Parathyroid adenoma (tissue), 2 donors: Measurements from ENCODE around the gene SLC7A8.
A peak's percentile ranks its signal among the peaks of the same experiment; 100 is the strongest.

ENCODE experiments used
- H2AFZ ChIP-seq: fragments of 300-600 bp; sonication (generic); one replicate; pipeline ENCODE4 v1.7.0; 2017; ENCODE audit warnings: antibody characterized with exemption, mild to moderate bottlenecking
- H3K27ac ChIP-seq: fragments of 300-600 bp; sonication (generic); one replicate; pipeline ENCODE4 v1.7.0; 2017
- H3K27me3 ChIP-seq: fragments of 300-600 bp; sonication (generic); one replicate; pipeline ENCODE4 v1.7.0; 2017; ENCODE audit warnings: low read length; ENCODE audit not compliant: control insufficient read depth, insufficient read depth
- H3K36me3 ChIP-seq: fragments of 300-600 bp; sonication (generic); one replicate; pipeline ENCODE4 v1.7.0; 2017; ENCODE audit warnings: low read length; ENCODE audit not compliant: control insufficient read depth, insufficient read depth
- H3K4me1 ChIP-seq: fragments of 300-600 bp; sonication (generic); one replicate; pipeline ENCODE4 v1.7.0; 2017; ENCODE audit warnings: control low read depth
- H3K4me2 ChIP-seq: fragments of 300-600 bp; sonication (generic); one replicate; pipeline ENCODE4 v1.7.0; 2017; ENCODE audit warnings: low read length
- H3K4me3 ChIP-seq: fragments of 300-600 bp; sonication (generic); one replicate; pipeline ENCODE4 v1.7.0; 2017; ENCODE audit warnings: low read depth, low read length
- H3K79me2 ChIP-seq: fragments of 300-600 bp; sonication (generic); one replicate; pipeline ENCODE4 v1.7.0; 2017; ENCODE audit warnings: control low read depth
- H3K9ac ChIP-seq: fragments of 300-600 bp; sonication (generic); one replicate; pipeline ENCODE4 v1.7.0; 2017; ENCODE audit warnings: mild to moderate bottlenecking
- H3K9me3 ChIP-seq: fragments of 300-600 bp; sonication (generic); one replicate; pipeline ENCODE4 v1.7.0; 2017; ENCODE audit warnings: low read length; ENCODE audit not compliant: control insufficient read depth
- CTCF ChIP-seq: fragments of 300-600 bp; sonication (generic); IDR thresholded peaks from one replicate; pipeline ENCODE4 v1.7.0; 2017; ENCODE audit warnings: antibody characterized with exemption, mild to moderate bottlenecking
- donor health status: primary hyperparathyroidism.

Gene SLC7A8

GRCh38 chr14:23143911-23144310, 39.5 kb downstream of the SLC7A8 start:
- H3K4me3 ChIP-seq: no peak overlapping the region
- peaks cover 21% of the 10 kb centered on the region for H3K79me2 ChIP-seq
- no peak overlapping the region for H2AFZ ChIP-seq
- no peaks in the 10 kb centered on the region for H3K36me3 ChIP-seq
- H3K9ac ChIP-seq: no peak overlapping the region
- peaks cover 38% of the 10 kb centered on the region for H3K4me1 ChIP-seq
- H3K27ac ChIP-seq: no peak overlapping the region
- H3K27me3 ChIP-seq: no peaks in the 10 kb centered on the region
- TF ChIP-seq CTCF: no peak
- no peak overlapping the region for H3K4me2 ChIP-seq
- H3K9me3 ChIP-seq: no peaks in the 10 kb centered on the region

GRCh38 chr14:23142826-23143225, 40.6 kb downstream of the SLC7A8 start:
- no peaks in the 10 kb centered on the region for H3K27me3 ChIP-seq
- H3K79me2 ChIP-seq: peaks cover 16% of the 10 kb centered on the region
- H2AFZ ChIP-seq: no peak overlapping the region
- H3K9me3 ChIP-seq: no peaks in the 10 kb centered on the region
- peaks cover 40% of the 10 kb centered on the region for H3K4me1 ChIP-seq
- no peaks in the 10 kb centered on the region for H3K36me3 ChIP-seq
- peak overlapping the region; percentile 70 for H3K27ac ChIP-seq
- H3K9ac ChIP-seq: no peak overlapping the region
- no peak overlapping the region for H3K4me3 ChIP-seq
- no peak for TF ChIP-seq CTCF
- no peak overlapping the region for H3K4me2 ChIP-seq

GRCh38 chr14:23141706-23142444, 41.6 kb downstream of the SLC7A8 start:
- no peaks in the 10 kb centered on the region for H3K27me3 ChIP-seq
- H3K9me3 ChIP-seq: no peaks in the 10 kb centered on the region
- H3K27ac ChIP-seq: peak overlapping the region; percentile 70
- H3K4me1 ChIP-seq: peaks cover 38% of the 10 kb centered on the region
- peaks cover 16% of the 10 kb centered on the region for H3K79me2 ChIP-seq
- no peak overlapping the region for H3K4me2 ChIP-seq
- TF ChIP-seq CTCF: no peak
- H2AFZ ChIP-seq: no peak overlapping the region
- H3K4me3 ChIP-seq: no peak overlapping the region
- no peaks in the 10 kb centered on the region for H3K36me3 ChIP-seq
- H3K9ac ChIP-seq: no peak overlapping the region

- Histone ChIP-seq H3K4me1 (peaks cover 26% of the 10 kb centered on the region), H3K9me3 (no peaks in the 10 kb centered on the region), H3K4me3 (no peak overlapping the region), H3K4me2 (no peak overlapping the region), H3K36me3 (no peaks in the 10 kb centered on the region), H3K9ac (no peak overlapping the region), H3K27ac (peak overlapping the region; percentile 40), H3K27me3 (no peaks in the 10 kb centered on the region), H3K79me2 (peaks cover 11% of the 10 kb centered on the region), H2AFZ (no peak overlapping the region)
- no peak for TF ChIP-seq CTCF
Observed at GRCh38 chr14:23140371-23140770, 43.1 kb downstream of the SLC7A8 start.

GRCh38 chr14:23139874-23140273, 43.6 kb downstream of the SLC7A8 start:
- Histone ChIP-seq H3K79me2 (peaks cover 11% of the 10 kb centered on the region), H3K27me3 (no peaks in the 10 kb centered on the region), H3K36me3 (no peaks in the 10 kb centered on the region), H3K9me3 (no peaks in the 10 kb centered on the region), H3K4me2 (no peak overlapping the region), H3K27ac (no peak overlapping the region), H2AFZ (no peak overlapping the region), H3K4me1 (peaks cover 26% of the 10 kb centered on the region), H3K4me3 (no peak overlapping the region), H3K9ac (no peak overlapping the region)
- no peak for TF ChIP-seq CTCF
